Neuronal stem cell (in vitro differentiated cells): Measurements from ENCODE around the gene SH3GL2.

Experiments used
- DNase-seq: peaks from one replicate; pipeline ENCODE4 v3.0.0-alpha.2; 2013; ENCODE audit warnings: low spot score
- H2AFZ ChIP-seq: one replicate; pipeline ENCODE4 v1.6.1; 2013; ENCODE audit warnings: mild to moderate bottlenecking, low read length, inconsistent platforms
- H2AK5ac ChIP-seq: 2 replicates; pipeline ENCODE4 v1.6.1; 2013; ENCODE audit warnings: low read depth, mild to moderate bottlenecking, inconsistent platforms, low read length, moderate library complexity, mixed read lengths
- H2BK120ac ChIP-seq: 2 replicates; pipeline ENCODE4 v1.6.1; 2013; ENCODE audit warnings: low read depth, mild to moderate bottlenecking, inconsistent platforms, low read length, moderate library complexity, mixed read lengths
- H2BK12ac ChIP-seq: one replicate; pipeline ENCODE4 v1.6.1; 2013; ENCODE audit warnings: low read length, inconsistent platforms
- H2BK15ac ChIP-seq: 2 replicates; pipeline ENCODE4 v1.6.1; 2013; ENCODE audit warnings: mild to moderate bottlenecking, low read length, inconsistent platforms, mixed read lengths
- H2BK5ac ChIP-seq: one replicate; pipeline ENCODE4 v1.6.1; 2013; ENCODE audit warnings: inconsistent platforms, mild to moderate bottlenecking, low read length, moderate library complexity
- H3K14ac ChIP-seq: one replicate; pipeline ENCODE4 v1.6.1; 2013; ENCODE audit warnings: low read length, inconsistent platforms
- H3K18ac ChIP-seq: 2 replicates; pipeline ENCODE4 v1.6.1; 2013; ENCODE audit warnings: low read length, inconsistent platforms
- H3K23ac ChIP-seq: 2 replicates; pipeline ENCODE4 v1.6.1; 2013; ENCODE audit warnings: low read depth, mild to moderate bottlenecking, mixed read lengths, low read length, inconsistent platforms; ENCODE audit not compliant: poor library complexity
- H3K27ac ChIP-seq: replicated peaks from 3 replicates; pipeline ENCODE4 v1.5.1; 2013; ENCODE audit warnings: low read length, inconsistent platforms
- H3K27me3 ChIP-seq, 3 experiments: 2 replicates each; pipeline ENCODE4 v1.6.1; 2013; ENCODE audit warnings: low read length in 3 of 3, mild to moderate bottlenecking in 2 of 3, inconsistent platforms in 1 of 3, low read depth in 1 of 3, mixed read lengths in 1 of 3, moderate library complexity in 1 of 3; ENCODE audit not compliant: control insufficient read depth in 3 of 3, insufficient read depth in 3 of 3
- H3K36me3 ChIP-seq, 2 donors: replicated peaks in 1 of 2; 2 replicates each; pipeline ENCODE4 v1.6.1; 2013; ENCODE audit warnings: low read length in 2 of 2; ENCODE audit not compliant: control insufficient read depth in 2 of 2, insufficient read depth in 2 of 2
- H3K4ac ChIP-seq: 2 replicates; pipeline ENCODE4 v1.6.1; 2013; ENCODE audit warnings: inconsistent platforms, mild to moderate bottlenecking, low read length, moderate library complexity
- H3K4me1 ChIP-seq, 2 donors: 1 replicate in 1 of 2; 2 replicates in 1 of 2; pipeline ENCODE4 v1.6.1; 2013; ENCODE audit warnings: low read length in 2 of 2, low read depth in 1 of 2; ENCODE audit not compliant: control insufficient read depth in 2 of 2, insufficient read depth in 1 of 2
- H3K4me2 ChIP-seq: one replicate; pipeline ENCODE4 v1.6.1; 2013; ENCODE audit warnings: mild to moderate bottlenecking, low read length, inconsistent platforms; ENCODE audit not compliant: insufficient read depth, poor library complexity, severe bottlenecking
- H3K4me3 ChIP-seq, 2 donors: 2 replicates each; pipeline ENCODE4 v1.5.1; 2013; ENCODE audit warnings: low read length in 2 of 2, mild to moderate bottlenecking in 2 of 2, inconsistent platforms in 1 of 2, moderate library complexity in 1 of 2
- H3K79me1 ChIP-seq: one replicate; pipeline ENCODE4 v1.6.1; 2013; ENCODE audit warnings: low read depth, mild to moderate bottlenecking, inconsistent platforms, low read length, moderate library complexity
- H3K9ac ChIP-seq: one replicate; pipeline ENCODE4 v1.6.1; 2013; ENCODE audit warnings: mild to moderate bottlenecking, low read depth, low read length, inconsistent platforms; ENCODE audit not compliant: poor library complexity
- H3K9me3 ChIP-seq, 2 donors: replicated peaks in 1 of 2; 2 replicates each; pipeline versions ENCODE3 to v1.6.1; 2013; ENCODE audit warnings: low read length in 2 of 2, mild to moderate bottlenecking in 2 of 2, inconsistent platforms in 1 of 2, low read depth in 1 of 2, mixed read lengths in 1 of 2, moderate library complexity in 1 of 2; ENCODE audit not compliant: control insufficient read depth in 2 of 2, insufficient read depth in 1 of 2
- H4K8ac ChIP-seq: one replicate; pipeline ENCODE4 v1.6.1; 2013; ENCODE audit warnings: low read depth, mild to moderate bottlenecking, inconsistent platforms, low read length, moderate library complexity
- H4K91ac ChIP-seq: one replicate; pipeline ENCODE4 v1.6.1; 2013; ENCODE audit warnings: low read length, low read depth, mild to moderate bottlenecking, inconsistent platforms; ENCODE audit not compliant: poor library complexity
- WGBS, 2 donors: extraction: QIAGEN DNeasy Blood & Tissue Kit; methylation state at CpG; one replicate each; pipeline ENCODE4 v1.1.7; 2013; ENCODE audit warnings: missing lambda C conversion rate in 2 of 2, mixed read lengths in 1 of 2; ENCODE audit not compliant: insufficient read length in 2 of 2, insufficient replicate concordance in 1 of 2; ENCODE audit errors: extremely low coverage in 2 of 2; 5-methylcytosine and 5-hydroxymethylcytosine counted together

SH3GL2 gene

GRCh38 chr9:17816431-17817027 lies 237.7 kb downstream of the SH3GL2 start:
- no peak overlapping the region for H2BK120ac ChIP-seq
- H3K4me2 ChIP-seq = no peak overlapping the region
- H3K9me3 ChIP-seq = no peaks in the 10 kb centered on the region
- no CpG with 5 or more reads among the region's 1 CpG for WGBS, 2 donors
- no peaks in the 10 kb centered on the region for H3K27me3 ChIP-seq
- no peaks in the 10 kb centered on the region for H3K36me3 ChIP-seq
- no peak overlapping the region for H3K27ac ChIP-seq
- H2AFZ ChIP-seq = no peak overlapping the region
- H3K23ac ChIP-seq = no peak overlapping the region
- no peak for DNase-seq
- no peak overlapping the region for H3K4me3 ChIP-seq
- H4K91ac ChIP-seq = no peak overlapping the region
- peaks cover 0 to 8% of the 10 kb centered on the region in 2 donors for H3K4me1 ChIP-seq
- no peak overlapping the region for H2BK12ac ChIP-seq
- H3K9ac ChIP-seq = no peak overlapping the region
- no peak overlapping the region for H2AK5ac ChIP-seq
- no peak overlapping the region for H2BK15ac ChIP-seq
- H4K8ac ChIP-seq = no peak overlapping the region
- no peak overlapping the region for H3K18ac ChIP-seq
- no peaks in the 10 kb centered on the region for H3K79me1 ChIP-seq
- H3K4ac ChIP-seq = no peak overlapping the region
- H3K14ac ChIP-seq = no peak overlapping the region
- H2BK5ac ChIP-seq = no peak overlapping the region

GRCh38 chr9:17824191-17824590 lies 245.3 kb downstream of the SH3GL2 start:
- H3K27ac ChIP-seq = no peak overlapping the region
- no peaks in the 10 kb centered on the region for H3K27me3 ChIP-seq
- DNase-seq = peak; percentile 30
- no peak overlapping the region for H4K91ac ChIP-seq
- no peak overlapping the region for H2BK12ac ChIP-seq
- H2BK5ac ChIP-seq = no peak overlapping the region
- WGBS, 2 donors = no CpG with 5 or more reads among the region's 1 CpG
- no peak overlapping the region for H2BK120ac ChIP-seq
- no peaks in the 10 kb centered on the region for H3K36me3 ChIP-seq
- no peak overlapping the region for H3K14ac ChIP-seq
- H3K4ac ChIP-seq = no peak overlapping the region
- H3K4me1 ChIP-seq = peaks cover 0 to 4% of the 10 kb centered on the region in 2 donors
- no peak overlapping the region for H2AK5ac ChIP-seq
- no peak overlapping the region for H3K18ac ChIP-seq
- H3K4me2 ChIP-seq = no peak overlapping the region
- H3K9ac ChIP-seq = no peak overlapping the region
- no peaks in the 10 kb centered on the region for H3K79me1 ChIP-seq
- no peaks in the 10 kb centered on the region for H3K9me3 ChIP-seq
- no peak overlapping the region for H3K4me3 ChIP-seq
- H2AFZ ChIP-seq = no peak overlapping the region
- no peak overlapping the region for H3K23ac ChIP-seq
- H2BK15ac ChIP-seq = no peak overlapping the region
- no peak overlapping the region for H4K8ac ChIP-seq

- no CpG with 5 or more reads among the region's 1 CpG for WGBS, 2 donors
- no peak overlapping the region for H3K14ac ChIP-seq
- H3K36me3 ChIP-seq = no peaks in the 10 kb centered on the region
- H3K27ac ChIP-seq = peak overlapping the region; percentile 29
- H3K4me3 ChIP-seq = no peak overlapping the region
- H2AK5ac ChIP-seq = no peak overlapping the region
- no peak overlapping the region for H2BK5ac ChIP-seq
- peak overlapping the region; percentile 67 for H3K18ac ChIP-seq
- H3K4ac ChIP-seq = no peak overlapping the region
- no peak for DNase-seq
- no peaks in the 10 kb centered on the region for H3K9me3 ChIP-seq
- H3K23ac ChIP-seq = no peak overlapping the region
- no peak overlapping the region for H4K8ac ChIP-seq
- peaks cover 0 to 4% of the 10 kb centered on the region in 2 donors for H3K4me1 ChIP-seq
- no peak overlapping the region for H2BK120ac ChIP-seq
- H2AFZ ChIP-seq = no peak overlapping the region
- no peak overlapping the region for H3K4me2 ChIP-seq
- H2BK15ac ChIP-seq = no peak overlapping the region
- H3K9ac ChIP-seq = no peak overlapping the region
- H3K79me1 ChIP-seq = no peaks in the 10 kb centered on the region
- no peak overlapping the region for H2BK12ac ChIP-seq
- no peaks in the 10 kb centered on the region for H3K27me3 ChIP-seq
- H4K91ac ChIP-seq = no peak overlapping the region
These were observed 245.9 kb downstream of the SH3GL2 start for GRCh38 chr9:17824616-17825264.

- no peak overlapping the region for H3K23ac ChIP-seq
- H3K4ac ChIP-seq = no peak overlapping the region
- no peak overlapping the region for H2BK15ac ChIP-seq
- no peak overlapping the region for H2BK5ac ChIP-seq
- no peak overlapping the region for H2BK120ac ChIP-seq
- H4K91ac ChIP-seq = no peak overlapping the region
- no peak overlapping the region for H3K4me2 ChIP-seq
- no peak overlapping the region for H3K4me3 ChIP-seq
- no peaks in the 10 kb centered on the region for H3K27me3 ChIP-seq
- H3K14ac ChIP-seq = no peak overlapping the region
- no peak overlapping the region for H3K18ac ChIP-seq
- H2AFZ ChIP-seq = no peak overlapping the region
- DNase-seq = no peak
- no peak overlapping the region for H2BK12ac ChIP-seq
- H2AK5ac ChIP-seq = no peak overlapping the region
- H3K79me1 ChIP-seq = no peaks in the 10 kb centered on the region
- no peaks in the 10 kb centered on the region for H3K36me3 ChIP-seq
- no peak overlapping the region for H3K27ac ChIP-seq
- no peak overlapping the region for H4K8ac ChIP-seq
- H3K9ac ChIP-seq = no peak overlapping the region
- H3K4me1 ChIP-seq = peaks cover 0 to 4% of the 10 kb centered on the region in 2 donors
- WGBS, 2 donors = no CpG with 5 or more reads among the region's 1 CpG
- no peaks in the 10 kb centered on the region for H3K9me3 ChIP-seq
These were observed 246.4 kb downstream of the SH3GL2 start for GRCh38 chr9:17825265-17825659.
